ENCODE measurements around the gene KIAA0319L. TPM values are rescaled to one million over a fixed set of nuclear protein-coding genes. Genes with fewer than 3 reads are reported as not detected.

The KIAA0319L gene
- 12.9 to 22.1 TPM (median 15.2 TPM) in 5 replicates for total RNA-seq (2022; extraction: Qiagen RNA extraction)

DNA sequence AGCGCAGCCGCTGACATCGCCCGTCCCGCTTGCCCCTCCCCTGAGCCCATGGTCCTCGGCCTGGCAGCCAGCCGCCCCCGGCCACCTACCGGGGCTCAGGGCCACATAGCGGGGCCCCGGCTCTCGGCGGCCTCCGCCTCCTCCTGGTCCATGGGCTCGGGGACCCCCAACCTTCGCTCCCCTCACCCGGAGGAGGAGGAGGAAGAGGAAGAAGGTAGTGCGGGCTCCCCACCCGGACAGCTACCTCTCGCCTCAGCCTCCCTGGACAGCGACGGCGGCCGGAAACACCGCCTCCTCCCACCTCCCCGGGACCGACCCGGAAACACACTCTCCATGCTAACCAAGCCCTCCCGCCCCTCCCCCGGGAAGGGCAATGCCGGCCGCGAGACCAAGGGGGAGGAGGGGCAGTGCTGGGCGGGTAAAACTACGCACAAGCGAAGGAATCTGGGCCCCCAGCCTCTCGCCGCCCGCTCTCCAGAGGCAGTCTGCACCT is at the start of gene KIAA0319L:
Gene KIAA0319L, minus strand, starts transcription at position 286 of the 493 bp plus-strand sequence. CDS start 2,912 bp downstream, outside the sequence.

DNA sequence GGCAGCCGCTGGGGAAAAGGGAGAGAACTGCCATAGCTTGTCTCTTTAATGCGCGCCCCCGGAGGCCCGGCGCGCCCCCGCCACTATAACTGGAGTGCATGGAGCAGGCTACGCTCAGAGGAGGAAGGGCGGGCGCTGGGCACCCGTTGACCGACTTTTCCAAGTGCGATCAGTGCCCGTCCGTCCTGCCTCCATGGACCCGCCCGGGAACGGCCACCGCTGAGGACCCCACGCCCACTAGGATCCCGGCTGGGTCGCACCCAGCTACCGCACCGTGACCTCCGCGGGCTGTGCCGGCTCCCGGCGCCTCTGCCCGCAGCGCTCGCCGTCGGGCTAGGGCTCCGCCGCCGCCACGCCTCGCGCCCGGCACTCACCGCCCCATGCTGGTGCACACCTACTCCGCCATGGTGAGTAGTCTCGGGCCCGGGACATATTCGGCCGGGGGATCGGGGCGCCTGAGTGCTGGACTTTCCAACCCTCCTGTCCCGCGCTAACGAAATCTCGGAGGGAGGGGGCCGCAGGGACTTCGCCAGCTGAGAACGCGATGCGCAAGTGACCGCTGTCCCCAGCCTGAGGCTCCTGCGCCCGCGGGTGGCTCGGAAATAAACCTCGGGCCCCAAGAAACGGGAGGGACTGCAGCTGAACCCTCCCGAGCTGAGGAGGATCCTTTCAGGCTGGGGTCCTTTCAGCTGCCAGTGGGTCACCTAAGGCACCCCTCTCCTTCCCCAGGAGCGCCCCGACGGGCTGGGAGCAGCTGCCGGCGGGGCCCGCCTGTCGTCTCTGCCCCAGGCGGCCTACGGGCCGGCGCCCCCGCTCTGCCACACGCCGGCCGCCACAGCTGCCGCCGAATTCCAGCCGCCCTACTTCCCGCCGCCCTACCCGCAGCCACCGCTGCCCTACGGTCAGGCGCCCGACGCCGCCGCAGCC is 16.3 kb upstream of the KIAA0319L start, which contains the start of gene TFAP2E:
Gene TFAP2E, plus strand, starts transcription at position 117 of the 927 bp plus-strand sequence. Its CDS starts 264 bp downstream, at position 381.

DNA sequence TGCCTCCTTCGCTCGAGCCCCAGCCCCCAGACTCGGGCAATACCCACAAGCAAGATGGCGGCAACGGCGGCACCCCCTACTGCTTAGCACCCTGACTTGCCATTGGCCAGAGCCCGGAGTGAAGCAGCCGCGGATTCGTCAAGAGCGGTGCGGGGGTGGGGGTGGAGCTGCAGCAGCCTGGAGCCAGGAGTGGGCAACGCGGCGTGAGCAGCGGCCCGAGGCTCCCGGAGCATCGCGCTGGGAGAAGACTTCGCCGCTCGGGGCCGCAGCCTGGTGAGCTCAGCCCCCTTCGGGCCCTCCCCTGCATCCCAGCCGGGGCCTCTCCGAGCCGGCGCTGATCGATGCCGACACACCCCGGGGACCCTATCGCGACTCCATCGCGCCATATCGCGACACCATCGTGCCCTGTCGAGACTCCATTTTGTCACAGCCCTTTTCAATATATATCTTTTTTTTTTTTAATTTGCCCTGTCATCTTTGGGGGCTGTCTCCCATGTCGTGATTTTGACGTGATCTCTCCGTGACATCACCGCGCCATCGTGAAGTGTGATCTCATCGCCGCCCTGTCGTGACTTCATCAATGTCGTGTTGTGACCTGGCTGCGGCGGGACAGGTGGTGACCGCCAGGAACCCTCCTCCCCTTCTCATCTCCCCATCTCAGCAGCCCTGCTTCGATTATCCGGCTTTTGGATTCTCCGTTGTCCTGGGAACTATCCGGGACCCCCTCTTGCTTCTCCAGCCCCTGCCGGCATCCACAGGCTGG is 589 bp upstream of the KIAA0319L start, which contains the start of gene NCDN:
Gene NCDN, plus strand, starts transcription at position 189 of the 763 bp plus-strand sequence. Its CDS starts 392 bp downstream, at position 581.

Other genes with a start within 250 kb of the KIAA0319L start
- gene NCDN, start 396 bp upstream of the KIAA0319L start, total RNA-seq (2022; extraction: Qiagen RNA extraction), result 15.2 to 17.9 TPM (median 17.5 TPM) in 5 replicates
- gene TFAP2E, start 15.9 kb upstream of the KIAA0319L start, total RNA-seq (2022; extraction: Qiagen RNA extraction), result 0.41 to 0.78 TPM (median 0.45 TPM) in 5 replicates
- gene PSMB2, start 84.1 kb upstream of the KIAA0319L start, total RNA-seq (2022; extraction: Qiagen RNA extraction), result 73.7 to 111 TPM (median 105 TPM) in 5 replicates
- gene C1orf216, start 161.5 kb upstream of the KIAA0319L start, total RNA-seq (2022; extraction: Qiagen RNA extraction), result 12.1 to 14.6 TPM (median 13.8 TPM) in 5 replicates
- 7.9 to 15.6 TPM (median 9.6 TPM) in 5 replicates for gene CLSPN, start 212.6 kb upstream of the KIAA0319L start, total RNA-seq (2022; extraction: Qiagen RNA extraction)